ENCODE results near the gene HSD3B2. TPM values are rescaled to one million over a fixed set of nuclear protein-coding genes. Genes with fewer than 3 reads are reported as not detected.

HSD3B2 gene
- total RNA-seq, 1 donor from 2014 or later: not detected

GRCh38 chr1:119409731-119410130 is 5.2 kb upstream of the HSD3B2 start:
- Mint-ChIP-seq H3K36me3 (ENCODE audit: unreplicated experiment) (no peaks in the 10 kb centered on the region), H3K27me3 (ENCODE audit: unreplicated experiment) (no peaks in the 10 kb centered on the region), H3K4me1 (ENCODE audit: low read depth, unreplicated experiment) (no peaks in the 10 kb centered on the region), H3K9me3 (ENCODE audit: unreplicated experiment) (no peaks in the 10 kb centered on the region), H3K27ac (ENCODE audit: unreplicated experiment) (no peak overlapping the region), H3K4me3 (ENCODE audit: unreplicated experiment) (no peak overlapping the region)
- no peak for TF ChIP-seq CTCF (IDR thresholded peaks at IDR 0.05; ENCODE audit: partially characterized antibody, unreplicated experiment)
- no peak for DNase-seq

DNA sequence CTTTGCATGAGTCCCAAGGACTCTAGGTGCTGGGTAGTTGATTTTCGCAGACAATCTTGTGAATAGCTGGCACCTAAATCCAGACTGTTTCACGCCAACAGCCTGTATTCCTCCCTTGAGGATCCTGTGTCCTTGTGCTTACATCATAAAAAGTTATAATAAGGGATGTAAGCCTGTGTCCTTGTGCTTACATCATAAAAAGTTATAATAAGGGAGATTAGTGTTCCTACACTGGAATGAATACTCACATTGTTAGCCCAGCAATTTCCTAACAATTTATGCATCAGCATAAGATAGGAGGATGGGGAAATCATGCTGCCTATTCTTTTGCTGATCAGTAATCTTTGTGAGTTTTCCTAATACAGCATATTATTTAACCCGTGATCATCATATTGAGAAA is 4.0 kb upstream of the HSD3B2 start:
- Mint-ChIP-seq H3K4me1 (ENCODE audit: low read depth, unreplicated experiment) (no peaks in the 10 kb centered on the region), H3K36me3 (ENCODE audit: unreplicated experiment) (no peaks in the 10 kb centered on the region), H3K9me3 (ENCODE audit: unreplicated experiment) (no peaks in the 10 kb centered on the region), H3K27ac (ENCODE audit: unreplicated experiment) (no peak overlapping the region), H3K27me3 (ENCODE audit: unreplicated experiment) (no peaks in the 10 kb centered on the region), H3K4me3 (ENCODE audit: unreplicated experiment) (no peak overlapping the region)
- no peak for TF ChIP-seq CTCF (IDR thresholded peaks at IDR 0.05; ENCODE audit: partially characterized antibody, unreplicated experiment)
- no peak for DNase-seq

DNA sequence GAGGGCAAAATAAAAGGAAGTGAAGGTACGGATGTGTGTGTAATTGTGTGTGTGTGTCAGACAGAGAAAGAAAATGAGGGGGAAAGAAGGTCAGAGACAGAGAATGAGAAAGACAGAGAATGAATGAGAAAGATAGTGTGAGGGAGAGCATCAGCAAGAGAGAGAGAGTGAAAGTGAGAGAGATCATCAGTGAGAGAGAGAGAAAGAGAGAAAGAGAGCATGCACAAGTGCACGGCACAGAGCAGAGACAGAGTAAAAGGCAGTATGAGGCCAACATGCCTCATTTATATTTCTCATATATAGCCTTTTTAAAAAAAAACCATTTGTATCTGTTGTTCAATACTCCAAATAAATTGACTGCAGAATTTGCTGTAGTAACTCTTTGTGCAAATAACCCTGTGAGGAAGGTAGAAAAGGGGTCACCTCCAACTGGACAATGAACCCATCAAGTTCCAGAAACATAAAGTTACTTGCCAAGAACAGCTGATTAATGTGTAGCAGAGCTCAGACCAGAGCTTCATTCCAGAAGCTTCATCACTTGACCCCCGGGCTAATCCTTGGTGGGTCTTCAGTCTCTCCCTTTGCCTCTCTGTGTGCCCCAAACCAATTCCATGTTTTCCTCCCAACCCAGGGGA is 1.2 kb downstream of the HSD3B2 start:
- H3K4me1 Mint-ChIP-seq (ENCODE audit: low read depth, unreplicated experiment): no peaks in the 10 kb centered on the region
- peaks cover 2% of the 10 kb centered on the region for H3K27me3 Mint-ChIP-seq (ENCODE audit: unreplicated experiment)
- no peaks in the 10 kb centered on the region for H3K9me3 Mint-ChIP-seq (ENCODE audit: unreplicated experiment)
- no peak overlapping the region for H3K27ac Mint-ChIP-seq (ENCODE audit: unreplicated experiment)
- H3K36me3 Mint-ChIP-seq (ENCODE audit: unreplicated experiment): no peaks in the 10 kb centered on the region
- H3K4me3 Mint-ChIP-seq (ENCODE audit: unreplicated experiment): no peak overlapping the region
- DNase-seq: no peak
- no peak for TF ChIP-seq CTCF (IDR thresholded peaks at IDR 0.05; ENCODE audit: partially characterized antibody, unreplicated experiment)

DNA sequence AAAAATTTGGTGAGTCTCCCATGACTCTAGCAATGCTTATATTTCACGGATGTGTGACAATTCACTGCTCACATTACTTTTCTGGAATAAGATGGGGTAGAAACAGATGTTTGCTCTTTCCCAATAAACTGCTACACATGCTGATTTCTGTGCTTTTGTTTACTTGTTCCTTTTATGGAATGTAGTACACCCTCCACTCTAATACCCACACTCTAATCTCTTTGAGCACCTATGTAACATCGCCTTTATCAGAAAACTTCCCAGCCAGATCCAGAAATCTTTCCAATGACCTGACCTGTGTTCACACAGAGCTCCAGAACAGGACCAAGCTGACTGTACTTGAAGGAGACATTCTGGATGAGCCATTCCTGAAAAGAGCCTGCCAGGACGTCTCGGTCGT is 4.2 kb downstream of the HSD3B2 start:
- Mint-ChIP-seq H3K36me3 (ENCODE audit: unreplicated experiment) (no peaks in the 10 kb centered on the region), H3K27ac (ENCODE audit: unreplicated experiment) (no peak overlapping the region), H3K4me3 (ENCODE audit: unreplicated experiment) (no peak overlapping the region), H3K27me3 (ENCODE audit: unreplicated experiment) (peaks cover 2% of the 10 kb centered on the region), H3K4me1 (ENCODE audit: low read depth, unreplicated experiment) (no peaks in the 10 kb centered on the region), H3K9me3 (ENCODE audit: unreplicated experiment) (no peaks in the 10 kb centered on the region)
- no peak for TF ChIP-seq CTCF (IDR thresholded peaks at IDR 0.05; ENCODE audit: partially characterized antibody, unreplicated experiment)
- DNase-seq: no peak

GRCh38 chr1:119420638-119421037 is 5.7 kb downstream of the HSD3B2 start:
- Mint-ChIP-seq H3K4me3 (ENCODE audit: unreplicated experiment) (no peak overlapping the region), H3K27me3 (ENCODE audit: unreplicated experiment) (peaks cover 2% of the 10 kb centered on the region), H3K4me1 (ENCODE audit: low read depth, unreplicated experiment) (no peaks in the 10 kb centered on the region), H3K36me3 (ENCODE audit: unreplicated experiment) (no peaks in the 10 kb centered on the region), H3K9me3 (ENCODE audit: unreplicated experiment) (no peaks in the 10 kb centered on the region), H3K27ac (ENCODE audit: unreplicated experiment) (no peak overlapping the region)
- no peak for DNase-seq
- no peak for TF ChIP-seq CTCF (IDR thresholded peaks at IDR 0.05; ENCODE audit: partially characterized antibody, unreplicated experiment)
